ENCODE data around the gene RAMP3.

DNA sequence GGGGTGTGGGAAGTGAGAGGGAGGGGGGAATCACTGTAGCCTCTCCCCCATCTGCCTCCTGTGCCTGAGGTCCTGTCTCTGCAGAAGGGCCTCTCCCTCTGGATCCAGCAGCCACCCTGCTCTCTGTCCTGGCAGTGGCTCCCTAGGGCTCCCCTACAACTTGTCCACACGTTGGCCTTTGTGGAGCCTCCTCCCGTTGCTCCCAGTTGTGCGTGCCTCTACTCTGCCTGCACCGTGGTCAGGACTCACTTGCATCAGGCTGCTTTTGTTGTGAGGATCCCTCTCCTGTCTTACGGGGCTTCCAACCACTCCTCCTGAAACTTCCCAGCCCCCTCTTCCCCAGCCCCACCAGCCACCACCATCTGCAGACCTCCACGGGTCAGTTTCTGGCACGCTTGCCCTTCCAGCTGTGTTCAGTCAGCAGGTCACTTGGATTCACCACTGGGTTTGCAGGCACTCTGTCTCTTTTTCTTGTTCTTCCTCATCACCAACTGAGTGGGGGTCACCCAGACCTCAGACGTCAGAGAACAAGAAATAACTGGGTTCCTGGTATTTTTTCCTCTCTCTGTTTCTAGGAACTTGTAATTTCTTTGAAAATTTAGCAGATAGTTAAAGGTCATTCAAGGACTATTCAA lies 62.3 kb downstream of the RAMP3 start:
- no peak for TF ChIP-seq POLR2AphosphoS5 (IDR thresholded peaks at IDR 0.05)
- TF ChIP-seq, protein P1, sequence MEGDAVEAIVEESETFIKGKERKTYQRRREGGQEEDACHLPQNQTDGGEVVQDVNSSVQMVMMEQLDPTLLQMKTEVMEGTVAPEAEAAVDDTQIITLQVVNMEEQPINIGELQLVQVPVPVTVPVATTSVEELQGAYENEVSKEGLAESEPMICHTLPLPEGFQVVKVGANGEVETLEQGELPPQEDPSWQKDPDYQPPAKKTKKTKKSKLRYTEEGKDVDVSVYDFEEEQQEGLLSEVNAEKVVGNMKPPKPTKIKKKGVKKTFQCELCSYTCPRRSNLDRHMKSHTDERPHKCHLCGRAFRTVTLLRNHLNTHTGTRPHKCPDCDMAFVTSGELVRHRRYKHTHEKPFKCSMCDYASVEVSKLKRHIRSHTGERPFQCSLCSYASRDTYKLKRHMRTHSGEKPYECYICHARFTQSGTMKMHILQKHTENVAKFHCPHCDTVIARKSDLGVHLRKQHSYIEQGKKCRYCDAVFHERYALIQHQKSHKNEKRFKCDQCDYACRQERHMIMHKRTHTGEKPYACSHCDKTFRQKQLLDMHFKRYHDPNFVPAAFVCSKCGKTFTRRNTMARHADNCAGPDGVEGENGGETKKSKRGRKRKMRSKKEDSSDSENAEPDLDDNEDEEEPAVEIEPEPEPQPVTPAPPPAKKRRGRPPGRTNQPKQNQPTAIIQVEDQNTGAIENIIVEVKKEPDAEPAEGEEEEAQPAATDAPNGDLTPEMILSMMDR (IDR thresholded peaks at IDR 0.05), result no peak
- no peak for TF ChIP-seq POLR2A (IDR thresholded peaks at IDR 0.05)

Data from prostate gland (tissue), 2 donors.